CD14-positive monocyte (primary cell): ENCODE results near the gene TSSK6. TPM values are rescaled to one million over a fixed set of nuclear protein-coding genes. Genes with fewer than 3 reads are reported as not detected.

ENCODE experiments used
- DNase-seq, 3 donors: peaks; one replicate each; pipeline ENCODE4 v3.0.0-alpha.2; 2011 to 2022
- H2AFZ ChIP-seq: 2 replicates; pipeline ENCODE4 v1.6.0; 2012; ENCODE audit warnings: mild to moderate bottlenecking, low read depth, low read length, inconsistent platforms; ENCODE audit not compliant: insufficient read depth, poor library complexity, severe bottlenecking
- H3K27ac ChIP-seq, 2 donors: 1 replicate in 1 of 2; 2 replicates in 1 of 2; pipeline ENCODE4 v1.5.1; 2012 to 2013; ENCODE audit warnings: low read length in 2 of 2, control low read depth in 1 of 2, inconsistent platforms in 1 of 2, low read depth in 1 of 2, mild to moderate bottlenecking in 1 of 2
- H3K27me3 ChIP-seq, 2 donors: one replicate each; pipeline versions ENCODE4 v1.6.0 to v1.6.1; 2011 to 2013; ENCODE audit warnings: low read length in 2 of 2; ENCODE audit not compliant: control insufficient read depth in 2 of 2, insufficient read depth in 2 of 2
- H3K36me3 ChIP-seq, 2 donors: replicated peaks in 1 of 2; 1 replicate in 1 of 2; 2 replicates in 1 of 2; pipeline versions ENCODE4 v1.5.1 to v1.6.1; 2012 to 2013; ENCODE audit warnings: low read length in 2 of 2, control low read depth in 1 of 2, inconsistent platforms in 1 of 2, mild to moderate bottlenecking in 1 of 2; ENCODE audit not compliant: insufficient read depth in 2 of 2, control insufficient read depth in 1 of 2
- H3K4me1 ChIP-seq, 2 donors: 1 replicate in 1 of 2; 2 replicates in 1 of 2; pipeline versions ENCODE4 v1.5.1 to v1.6.1; 2012 to 2013; ENCODE audit warnings: low read length in 2 of 2, control low read depth in 1 of 2, inconsistent platforms in 1 of 2, mild to moderate bottlenecking in 1 of 2, moderate library complexity in 1 of 2; ENCODE audit not compliant: insufficient read depth in 2 of 2, control insufficient read depth in 1 of 2
- H3K4me2 ChIP-seq: replicated peaks from 2 replicates; pipeline ENCODE3; 2012; ENCODE audit warnings: low read length, moderate library complexity, mild to moderate bottlenecking; ENCODE audit not compliant: poor library complexity, severe bottlenecking; ENCODE audit errors: extremely low read depth
- H3K4me3 ChIP-seq, 3 experiments: fragments of 200-600 bp in 1 of 3; sonication (generic) in 1 of 3; replicated peaks in 1 of 3; 1 replicate in 2 of 3; 2 replicates in 1 of 3; pipeline ENCODE4 v1.5.1; 2011 to 2013; ENCODE audit warnings: low read length in 3 of 3, mild to moderate bottlenecking in 3 of 3, control low read depth in 2 of 3, low read depth in 2 of 3, inconsistent platforms in 1 of 3, moderate library complexity in 1 of 3
- H3K79me2 ChIP-seq: 2 replicates; pipeline ENCODE4 v1.6.0; 2012; ENCODE audit warnings: mild to moderate bottlenecking, control low read depth, inconsistent platforms, low read length, moderate library complexity; ENCODE audit not compliant: insufficient read depth
- H3K9ac ChIP-seq: 2 replicates; pipeline ENCODE4 v1.6.0; 2017; ENCODE audit warnings: low read length, mild to moderate bottlenecking; ENCODE audit not compliant: insufficient read depth, poor library complexity, severe bottlenecking
- H3K9me3 ChIP-seq, 2 donors: replicated peaks in 1 of 2; 1 replicate in 1 of 2; 2 replicates in 1 of 2; pipeline versions ENCODE4 v1.5.1 to v1.6.1; 2012 to 2013; ENCODE audit warnings: low read length in 2 of 2, control low read depth in 1 of 2; ENCODE audit not compliant: control insufficient read depth in 1 of 2, insufficient read depth in 1 of 2
- H4K20me1 ChIP-seq: 2 replicates; pipeline ENCODE4 v1.6.0; 2012; ENCODE audit warnings: mild to moderate bottlenecking, low read length, control low read depth, moderate library complexity; ENCODE audit not compliant: insufficient read depth
- H3K27ac Mint-ChIP-seq, 7 donors: one replicate each; pipeline ENCODE4 v1.8.0; 2020; ENCODE audit warnings: mild to moderate bottlenecking in 7 of 7, mixed read lengths in 7 of 7, moderate library complexity in 6 of 7, inconsistent platforms in 2 of 7
- H3K27me3 Mint-ChIP-seq, 3 donors: one replicate each; pipeline ENCODE4 v1.8.0; 2021 to 2022; ENCODE audit warnings: low read depth in 3 of 3, mild to moderate bottlenecking in 3 of 3, mixed read lengths in 3 of 3, moderate library complexity in 3 of 3, inconsistent platforms in 1 of 3
- H3K36me3 Mint-ChIP-seq, 2 donors: one replicate each; pipeline ENCODE4 v1.8.0; 2020; ENCODE audit warnings: mixed read lengths in 2 of 2, inconsistent platforms in 1 of 2, mild to moderate bottlenecking in 1 of 2
- H3K4me1 Mint-ChIP-seq: one replicate; pipeline ENCODE4 v1.8.0; 2020; ENCODE audit warnings: mild to moderate bottlenecking, mixed read lengths
- H3K4me3 Mint-ChIP-seq, 2 donors: one replicate each; pipeline ENCODE4 v1.8.0; 2020; ENCODE audit warnings: mild to moderate bottlenecking in 2 of 2, mixed read lengths in 2 of 2, moderate library complexity in 1 of 2
- H3K9me3 Mint-ChIP-seq, 7 donors: one replicate each; pipeline ENCODE4 v1.8.0; 2020 to 2022; ENCODE audit warnings: mixed read lengths in 7 of 7, mild to moderate bottlenecking in 6 of 7, moderate library complexity in 6 of 7, inconsistent platforms in 2 of 7
- CTCF ChIP-seq: fragments of 200-600 bp; IDR thresholded peaks from one replicate; pipeline ENCODE4 v1.8.0; 2022; ENCODE audit warnings: antibody characterized with exemption, mild to moderate bottlenecking
- WGBS: methylation state at CpG from one replicate; pipeline ENCODE4 v1.1.5; 2013; ENCODE audit warnings: missing lambda C conversion rate; ENCODE audit not compliant: insufficient coverage; 5-methylcytosine and 5-hydroxymethylcytosine counted together
- intact Hi-C, 2 donors: fragments of 100-400 bp; cut with micrococcal nuclease; formaldehyde crosslinking; loops; one replicate each; pipeline versions ENCODE4 v1.15.0 to v1.15.1; 2023
- polyA plus RNA-seq, 3 donors: library from polyadenylated mRNA; depleted of rRNA in 1 of 3; unstranded in 2 of 3; stranded (reverse) in 1 of 3; fragments of 300-500 nt in 2 of 3; fragments of >200 nt in 1 of 3; fragmentation: Illumina TruSeq in 2 of 3; gene quantifications; 1 replicate in 2 of 3; 2 replicates in 1 of 3; pipeline ENCODE4 v1.2.3, GENCODE V29; 2012 to 2021

The TSSK6 gene
- polyA plus RNA-seq, 3 donors, result 0.27 to 0.80 TPM; not detected in 1

GRCh38 chr19:19488875-19489690 lies 26.3 kb downstream of the TSSK6 start:
- Histone ChIP-seq H2AFZ (peak overlapping the region; percentile 71), H3K27me3 (no peaks in the 10 kb centered on the region), H3K79me2 (peaks cover 76% of the 10 kb centered on the region), H3K4me3 (peak overlapping the region; percentile 0 to 63 (median 9)), H3K4me1 (peaks cover 23 to 32% of the 10 kb centered on the region in 2 donors), H4K20me1 (peaks cover 35% of the 10 kb centered on the region), H3K9me3 (no peaks in the 10 kb centered on the region), H3K27ac (peak overlapping the region; percentile 87 to 94), H3K4me2 (peak overlapping the region; percentile 67), H3K9ac (peak overlapping the region; percentile 69), H3K36me3 (peaks cover 30 to 52% of the 10 kb centered on the region in 2 donors)
- WGBS, result 18% methylated on average over 6 of the region's 14 CpGs
- Mint-ChIP-seq H3K4me1 (peaks cover 39% of the 10 kb centered on the region), H3K27ac (peak overlapping the region; percentile 94 to 97 (median 96)), H3K4me3 (peak overlapping the region; percentile 62 to 75), H3K9me3 (no peaks in the 10 kb centered on the region), H3K36me3 (peaks cover 27 to 55% of the 10 kb centered on the region in 2 donors), H3K27me3 (peaks cover 0 to 4% (median 0%) of the 10 kb centered on the region in 3 donors)
- peak; percentile 93 to 99 (median 98) for DNase-seq
- TF ChIP-seq CTCF, result no peak
- intact Hi-C loops, result loop anchor here (2.0 to 5.0 kb wide), 2 partner anchors 82 to 122 kb away; partner anchors contain the start of gene GATAD2A (in 1 of the 2)

- no peaks in the 10 kb centered on the region for H3K27me3 ChIP-seq
- Mint-ChIP-seq H3K27me3 (peaks cover 0 to 4% (median 0%) of the 10 kb centered on the region in 3 donors), H3K4me3 (peak overlapping the region in 1 of 2 donors; percentile 62), H3K9me3 (no peaks in the 10 kb centered on the region), H3K27ac (peak overlapping the region; percentile 94 to 97 (median 96)), H3K36me3 (peaks cover 24 to 49% of the 10 kb centered on the region in 2 donors), H3K4me1 (peaks cover 39% of the 10 kb centered on the region)
- H3K9me3 ChIP-seq, result no peaks in the 10 kb centered on the region
- H3K36me3 ChIP-seq, result peaks cover 26 to 48% of the 10 kb centered on the region in 2 donors
- peaks cover 37% of the 10 kb centered on the region for H4K20me1 ChIP-seq
- no peak for DNase-seq
- H3K4me3 ChIP-seq, result no peak overlapping the region
- peaks cover 82% of the 10 kb centered on the region for H3K79me2 ChIP-seq
- peak overlapping the region; percentile 71 for H2AFZ ChIP-seq
- H3K4me2 ChIP-seq, result peak overlapping the region; percentile 67
- peak overlapping the region; percentile 87 to 94 for H3K27ac ChIP-seq
- H3K9ac ChIP-seq, result peak overlapping the region; percentile 69
- no peak for TF ChIP-seq CTCF
- WGBS, result 89% methylated on average over 18 of the region's 20 CpGs
- peaks cover 23 to 32% of the 10 kb centered on the region in 2 donors for H3K4me1 ChIP-seq
- intact Hi-C loops, result loop anchor here (2.0 to 5.0 kb wide), 2 partner anchors 81 to 121 kb away; partner anchors contain the start of gene GATAD2A (in 1 of the 2)
These were observed 27.1 kb downstream of the TSSK6 start for GRCh38 chr19:19487950-19488874.
